ENCODE measurements around the gene TEAD1. TPM values are rescaled to one million over a fixed set of nuclear protein-coding genes. Genes with fewer than 3 reads are reported as not detected.

TEAD1 gene
- total and polyA plus RNA-seq, 2 donors (not counting 3 experiments of a cell fraction or from before 2014, with no cell fraction given), result 15.3 to 49.0 TPM

DNA sequence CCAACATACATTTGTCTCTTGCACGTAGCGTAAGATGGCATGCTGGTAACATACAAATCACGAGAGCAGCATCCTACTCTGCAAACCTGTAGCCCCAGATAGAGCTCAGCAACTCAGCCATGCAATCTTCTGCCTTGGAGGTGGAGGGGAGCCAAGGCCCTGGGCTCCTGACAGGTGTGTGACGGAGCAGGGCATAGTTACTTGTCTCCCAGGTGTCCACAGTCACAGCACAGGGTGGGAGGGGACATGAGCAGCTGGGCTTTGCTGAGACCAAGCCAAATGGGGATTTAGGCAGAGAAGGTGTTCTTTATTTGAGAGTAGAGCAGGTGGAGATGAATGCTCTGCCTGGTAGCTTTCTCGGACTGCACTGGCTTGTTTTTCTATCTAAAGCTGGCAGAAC lies 111.7 kb downstream of the TEAD1 start:
- dilution Hi-C loops (cut with MboI; ENCODE audit: extremely low pct_ligation_motif_present, low sequenced_read_pairs), result no loop called here
- no peak overlapping the region for H3K4me3 ChIP-seq (replicated peaks in 1 of 3; ENCODE audit: insufficient read depth in 1 of 3, low read depth in 1 of 3, low read length in 3 of 3)
- no peaks in the 10 kb centered on the region for H3K36me3 ChIP-seq (ENCODE audit: control insufficient read depth in 2 of 2, extremely low read depth in 1 of 2, insufficient read depth in 2 of 2, low read length in 2 of 2)
- no peak overlapping the region for H3K4me2 ChIP-seq (ENCODE audit: insufficient read depth, low read length)
- H3K27me3 ChIP-seq (ENCODE audit: control insufficient read depth in 2 of 2, insufficient read depth in 2 of 2, low read length in 2 of 2), result no peaks in the 10 kb centered on the region
- POLR2A ChIA-PET, result no interaction called here
- no peak for TF ChIP-seq JUN (IDR thresholded peaks at IDR 0.05; ENCODE audit: borderline replicate concordance, insufficient read depth, insufficient read length, low read depth)
- intact Hi-C loops (cut with micrococcal nuclease), result no loop called here
- CTCF ChIA-PET, result interaction anchor here (0.9 kb wide), 1 partner anchor 12 kb away, joined by 3 read pairs; no protein-coding TSS in a partner anchor
- peaks cover 4% of the 10 kb centered on the region for H3K79me2 ChIP-seq (ENCODE audit: control insufficient read depth, insufficient read depth, low read length)
- H3K9ac ChIP-seq (replicated peaks; ENCODE audit: extremely low read depth, insufficient read depth, low read length), result no peak overlapping the region
- H2AFZ ChIP-seq (ENCODE audit: low read depth, low read length), result no peak overlapping the region
- FAIRE-seq, result no peak
- H3K9me3 ChIP-seq (replicated peaks; ENCODE audit: control insufficient read depth, insufficient read depth, low read length), result no peaks in the 10 kb centered on the region
- BruUV-seq (replicated peaks), result no TSS peak
- no peaks in the 10 kb centered on the region for H3K9me1 ChIP-seq (replicated peaks; ENCODE audit: control insufficient read depth, extremely low read depth, insufficient read depth, low read length)
- DNase-seq (ENCODE audit: low read depth, low spot score), result no peak
- peaks cover 14% of the 10 kb centered on the region for H3K4me1 ChIP-seq (ENCODE audit: control insufficient read depth, extremely low read depth, insufficient read depth, low read length)
- H4K20me1 ChIP-seq (replicated peaks; ENCODE audit: control insufficient read depth, extremely low read depth, insufficient read depth, low read length), result no peaks in the 10 kb centered on the region
- no peak overlapping the region for H3K27ac ChIP-seq (ENCODE audit: insufficient read depth, low read depth, low read length)

DNA sequence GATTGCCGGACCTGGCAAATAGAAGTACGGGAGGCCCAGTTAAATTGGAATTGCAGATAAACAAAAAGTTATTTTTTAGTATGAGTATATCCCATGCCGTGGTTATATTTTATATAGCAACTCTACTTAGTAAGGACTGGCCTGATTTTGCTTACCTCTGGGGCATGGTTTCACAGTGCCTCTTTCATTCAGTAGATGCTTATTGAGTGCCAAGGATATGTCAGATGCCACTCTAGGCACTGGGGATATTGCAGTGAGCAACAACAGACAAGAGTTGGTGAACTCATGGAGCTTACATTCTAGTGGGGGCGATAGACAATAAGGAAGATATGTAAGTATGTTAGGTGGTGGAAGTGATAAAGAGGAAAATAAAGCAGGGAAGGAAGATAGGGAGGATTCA lies 112.2 kb downstream of the TEAD1 start:
- H3K4me2 ChIP-seq (ENCODE audit: insufficient read depth, low read length), result no peak overlapping the region
- H3K4me3 ChIP-seq (replicated peaks in 1 of 3; ENCODE audit: insufficient read depth in 1 of 3, low read depth in 1 of 3, low read length in 3 of 3), result no peak overlapping the region
- dilution Hi-C loops (cut with MboI; ENCODE audit: extremely low pct_ligation_motif_present, low sequenced_read_pairs), result no loop called here
- H4K20me1 ChIP-seq (replicated peaks; ENCODE audit: control insufficient read depth, extremely low read depth, insufficient read depth, low read length), result no peaks in the 10 kb centered on the region
- no peak for TF ChIP-seq GATA2 (IDR thresholded peaks at IDR 0.05; ENCODE audit: insufficient read depth, insufficient read length, low read depth, low read length)
- TF ChIP-seq POLR2A (IDR thresholded peaks at IDR 0.05; ENCODE audit: low read depth, low read length), result no peak
- no peak for TF ChIP-seq FOS (IDR thresholded peaks at IDR 0.05; ENCODE audit: borderline replicate concordance, insufficient read depth, low read length)
- no peaks in the 10 kb centered on the region for H3K9me3 ChIP-seq (replicated peaks; ENCODE audit: control insufficient read depth, insufficient read depth, low read length)
- ChIA-PET CTCF (interaction anchor here (1.7 kb wide), 1 partner anchor 102 kb away, joined by 7 read pairs; no protein-coding TSS in a partner anchor), POLR2A (no interaction called here)
- FAIRE-seq (no peak), DNase-seq (ENCODE audit: low read depth, low spot score) (no peak)
- peaks cover 4% of the 10 kb centered on the region for H3K79me2 ChIP-seq (ENCODE audit: control insufficient read depth, insufficient read depth, low read length)
- H3K9me1 ChIP-seq (replicated peaks; ENCODE audit: control insufficient read depth, extremely low read depth, insufficient read depth, low read length), result no peaks in the 10 kb centered on the region
- H3K27me3 ChIP-seq (ENCODE audit: control insufficient read depth in 2 of 2, insufficient read depth in 2 of 2, low read length in 2 of 2), result no peaks in the 10 kb centered on the region
- H3K27ac ChIP-seq (ENCODE audit: insufficient read depth, low read depth, low read length), result no peak overlapping the region
- no peak overlapping the region for H2AFZ ChIP-seq (ENCODE audit: low read depth, low read length)
- intact Hi-C loops (cut with micrococcal nuclease), result no loop called here
- no TSS peak for BruUV-seq (replicated peaks)
- H3K9ac ChIP-seq (replicated peaks; ENCODE audit: extremely low read depth, insufficient read depth, low read length), result no peak overlapping the region
- H3K36me3 ChIP-seq (ENCODE audit: control insufficient read depth in 2 of 2, extremely low read depth in 1 of 2, insufficient read depth in 2 of 2, low read length in 2 of 2), result no peaks in the 10 kb centered on the region
- peaks cover 14% of the 10 kb centered on the region for H3K4me1 ChIP-seq (ENCODE audit: control insufficient read depth, extremely low read depth, insufficient read depth, low read length)
